PC-9 (cell line): Measurements from ENCODE around the gene USP31. TPM values are rescaled to one million over a fixed set of nuclear protein-coding genes. Genes with fewer than 3 reads are reported as not detected.

Source experiments
- BruUV-seq: library from RNA; stranded (reverse); fragments of 400-500 nt; replicated peaks from 2 replicates; lab custom pipeline; 2021; lab: Mats Ljungman, UMichigan
- CTCF ChIA-PET: fragments of 300-600 bp; sonication (Branson Sonifier 250); formaldehyde crosslinking; loops from one replicate; lab custom pipeline; 2022; ENCODE audit warnings: antibody characterized with exemption; lab: Charles Lee
- POLR2A ChIA-PET: fragments of 300-600 bp; sonication (Branson Sonifier 250); formaldehyde crosslinking; loops from one replicate; lab custom pipeline; 2022; ENCODE audit warnings: antibody characterized with exemption; ENCODE audit not compliant: unreplicated experiment; lab: Charles Lee
- DNase-seq, 2 experiments: peaks; one replicate each; pipeline versions ENCODE4 v3.0.0 to v3.0.0-alpha.2; 2015 to 2022; ENCODE audit warnings: mixed read lengths in 1 of 2
- H2AFZ ChIP-seq: fragments of 200-600 bp; sonication (generic); 2 replicates; pipeline ENCODE4 v1.8.1; 2017; ENCODE audit warnings: antibody characterized with exemption
- H3F3A ChIP-seq: fragments of 200-600 bp; sonication (generic); 2 replicates; pipeline ENCODE4 v1.8.1; 2017; ENCODE audit warnings: antibody characterized with exemption, mild to moderate bottlenecking, low read depth; ENCODE audit not compliant: insufficient read depth
- H3K27ac ChIP-seq: fragments of 200-600 bp; sonication (generic); 2 replicates; pipeline ENCODE4 v1.6.1; 2016; ENCODE audit warnings: mixed run types
- H3K27me3 ChIP-seq: fragments of 200-600 bp; sonication (generic); 2 replicates; pipeline ENCODE4 v1.6.1; 2016; ENCODE audit warnings: low read depth, mixed run types; ENCODE audit not compliant: insufficient read depth
- H3K36me3 ChIP-seq: fragments of 200-600 bp; sonication (generic); 2 replicates; pipeline ENCODE4 v1.6.1; 2016; ENCODE audit warnings: low read depth, mixed run types
- H3K4me1 ChIP-seq: fragments of 200-600 bp; sonication (generic); replicated peaks from 2 replicates; pipeline ENCODE4 v1.6.1; 2016; ENCODE audit warnings: mixed run types; ENCODE audit not compliant: insufficient read depth
- H3K4me2 ChIP-seq: fragments of 200-600 bp; sonication (generic); 2 replicates; pipeline ENCODE4 v1.6.1; 2017; ENCODE audit warnings: mixed run types
- H3K4me3 ChIP-seq: fragments of 200-600 bp; sonication (generic); 2 replicates; pipeline ENCODE4 v1.6.1; 2016; ENCODE audit warnings: mixed run types
- H3K79me2 ChIP-seq: fragments of 200-600 bp; sonication (generic); 2 replicates; pipeline ENCODE4 v1.6.1; 2017; ENCODE audit warnings: low read depth, mixed run types
- H3K9me2 ChIP-seq: fragments of 200-600 bp; sonication (generic); 2 replicates; pipeline ENCODE4 v1.8.1; 2017; ENCODE audit warnings: mild to moderate bottlenecking; ENCODE audit not compliant: insufficient read depth
- H3K9me3 ChIP-seq: fragments of 200-600 bp; sonication (generic); 2 replicates; pipeline ENCODE4 v1.8.1; 2016; ENCODE audit warnings: low read depth; ENCODE audit not compliant: insufficient read depth
- H4K20me1 ChIP-seq: fragments of 200-600 bp; sonication (generic); 2 replicates; pipeline ENCODE4 v1.8.1; 2017; ENCODE audit not compliant: insufficient read depth
- CTCF ChIP-seq: fragments of 200-600 bp; sonication (generic); conservative IDR thresholded peaks from 2 replicates; pipeline ENCODE4 v1.6.1; 2017; ENCODE audit warnings: mixed run types, antibody characterized with exemption, mild to moderate bottlenecking, moderate library complexity
- EZH2 ChIP-seq: fragments of 200-600 bp; sonication (generic); IDR thresholded peaks from 2 replicates; pipeline ENCODE4 v1.8.0; 2017; ENCODE audit warnings: antibody characterized with exemption, low read depth
- intact Hi-C: fragments of 100-400 bp; cut with micrococcal nuclease; formaldehyde crosslinking; loops from one replicate; pipeline ENCODE4 v1.10.0; 2022; ENCODE audit not compliant: unreplicated experiment
- total RNA-seq: library from RNA; stranded (reverse); gene quantifications from 2 replicates; pipeline ENCODE4 v1.2.3, GENCODE V29; 2021

Gene USP31
- total RNA-seq, 1 experiment from 2014 or later = 12.1 TPM

- ChIA-PET POLR2A (no interaction called here), CTCF (no interaction called here)
- Histone ChIP-seq H3K79me2 (no peaks in the 10 kb centered on the region), H2AFZ (no peak overlapping the region), H3K36me3 (no peaks in the 10 kb centered on the region), H4K20me1 (no peaks in the 10 kb centered on the region), H3K4me3 (no peak overlapping the region), H3K27me3 (no peaks in the 10 kb centered on the region; the same call in 1 of the 2 replicates), H3F3A (no peaks in the 10 kb centered on the region), H3K27ac (no peak overlapping the region), H3K4me1 (no peaks in the 10 kb centered on the region), H3K9me2 (no peaks in the 10 kb centered on the region), H3K9me3 (no peaks in the 10 kb centered on the region), H3K4me2 (no peak overlapping the region)
- intact Hi-C loops = no loop called here
- DNase-seq = no peak
- no TSS peak for BruUV-seq
- TF ChIP-seq CTCF (no peak; the same call in 1 of the 2 replicates), EZH2 (no peak)
Measured at GRCh38 chr16:23155445-23156049, 6.3 kb upstream of the USP31 start.

GRCh38 chr16:23152386-23153178 lies 3.3 kb upstream of the USP31 start:
- BruUV-seq = no TSS peak
- CTCF ChIA-PET = interaction anchor here (0.5 kb wide), 1 partner anchor 68 kb away, joined by 4 read pairs; no protein-coding TSS in a partner anchor
- Histone ChIP-seq H3K27ac (no peak overlapping the region), H2AFZ (no peak overlapping the region), H4K20me1 (no peaks in the 10 kb centered on the region), H3K4me2 (no peak overlapping the region), H3K9me3 (no peaks in the 10 kb centered on the region), H3K4me3 (no peak overlapping the region), H3F3A (no peaks in the 10 kb centered on the region), H3K79me2 (peaks cover 9% of the 10 kb centered on the region), H3K9me2 (no peaks in the 10 kb centered on the region), H3K27me3 (no peaks in the 10 kb centered on the region; the same call in 1 of the 2 replicates), H3K4me1 (peaks cover 12% of the 10 kb centered on the region), H3K36me3 (no peaks in the 10 kb centered on the region)
- TF ChIP-seq EZH2 (no peak), CTCF (no peak)
- POLR2A ChIA-PET = no interaction called here
- intact Hi-C loops = no loop called here
- no peak for DNase-seq

GRCh38 chr16:23149993-23150364 lies 727 bp upstream of the USP31 start:
- Histone ChIP-seq H4K20me1 (no peaks in the 10 kb centered on the region; the same call in 1 of the 2 replicates), H3K79me2 (peaks cover 33% of the 10 kb centered on the region), H3K4me1 (peaks cover 28% of the 10 kb centered on the region), H3K9me2 (no peaks in the 10 kb centered on the region), H3K27ac (no peak overlapping the region), H3K4me2 (peak overlapping the region; percentile 89), H3K36me3 (no peaks in the 10 kb centered on the region), H3F3A (no peaks in the 10 kb centered on the region), H3K27me3 (no peaks in the 10 kb centered on the region; the same call in 1 of the 2 replicates), H3K9me3 (no peaks in the 10 kb centered on the region), H2AFZ (peak overlapping the region; percentile 88), H3K4me3 (peak overlapping the region; percentile 63)
- TF ChIP-seq CTCF (no peak), EZH2 (no peak)
- ChIA-PET POLR2A (no interaction called here), CTCF (interaction anchor here (0.6 kb wide), 1 partner anchor 32 kb away, joined by 3 read pairs; no protein-coding TSS in a partner anchor)
- DNase-seq = no peak
- intact Hi-C loops = no loop called here
- no TSS peak for BruUV-seq
